Fibroblast of skin of scalp (primary cell): Measurements from ENCODE around the gene CES2.
"Not testable (repeated sequence)": the region's sequence is repeated elsewhere in the genome, so short reads cannot be mapped to it uniquely, and the experiment has no call there.

Experiments used
- DNase-seq: peaks from one replicate; pipeline ENCODE4 v3.0.0-alpha.2; 2013

Gene CES2

DNA sequence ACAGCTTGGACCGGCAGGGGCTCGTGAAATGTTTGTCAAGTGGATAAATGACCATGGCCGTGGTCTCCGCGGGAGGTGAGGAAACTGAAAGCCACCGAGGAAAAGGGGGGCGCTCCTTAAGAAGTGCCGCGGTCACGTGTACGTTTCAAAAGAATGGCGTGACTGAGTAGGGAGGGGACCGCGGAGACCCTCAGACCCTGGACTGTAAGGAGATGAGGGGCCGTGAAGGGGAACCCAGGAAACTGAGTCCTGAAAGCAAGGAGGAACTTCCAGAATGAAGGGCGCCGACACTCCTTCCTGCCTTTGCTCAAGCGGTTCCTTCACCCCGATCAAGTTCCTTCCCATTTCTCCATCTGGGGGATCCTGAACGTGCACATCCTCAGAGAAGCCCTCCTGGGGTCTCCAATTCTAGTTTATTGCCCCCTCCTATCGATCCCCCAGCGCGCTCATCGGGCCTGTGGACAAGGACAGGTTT is 440 bp upstream of the CES2 start:
- not testable (repeated sequence) for DNase-seq

- DNase-seq = no peak
These were observed 1.1 kb downstream of the CES2 start for GRCh38 chr16:66936462-66936861.

DNA sequence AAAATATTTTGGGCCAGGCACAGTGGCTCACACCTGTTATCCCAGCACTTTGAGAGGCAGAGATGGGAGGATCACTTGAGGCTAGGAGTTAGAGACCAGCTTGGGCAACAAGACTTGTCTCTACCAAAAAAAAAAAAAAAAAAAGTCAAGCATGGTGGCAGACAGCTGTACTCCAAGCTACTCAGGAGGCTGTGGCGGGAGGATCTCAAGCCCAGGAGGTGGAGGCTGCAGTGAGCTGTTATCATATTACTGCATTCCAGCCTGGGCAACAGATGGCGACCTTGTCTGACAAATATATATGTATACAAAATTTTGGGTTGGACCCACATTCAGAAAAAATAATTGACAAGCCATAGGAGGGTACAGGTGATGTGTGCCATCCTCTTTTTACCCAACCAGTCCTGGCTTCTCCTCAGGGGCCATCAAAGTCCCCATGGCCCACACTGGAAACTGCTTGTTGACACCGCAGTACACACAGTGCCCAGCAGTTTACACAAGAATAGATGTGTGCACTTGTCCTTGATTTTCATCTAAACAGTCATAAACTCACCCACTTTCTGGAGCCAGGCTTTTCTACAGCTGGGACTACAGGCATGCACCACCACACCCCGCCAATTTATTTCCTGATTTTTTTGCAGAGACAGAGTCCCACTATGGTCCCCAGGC is 1.7 kb downstream of the CES2 start:
- DNase-seq = no peak

DNA sequence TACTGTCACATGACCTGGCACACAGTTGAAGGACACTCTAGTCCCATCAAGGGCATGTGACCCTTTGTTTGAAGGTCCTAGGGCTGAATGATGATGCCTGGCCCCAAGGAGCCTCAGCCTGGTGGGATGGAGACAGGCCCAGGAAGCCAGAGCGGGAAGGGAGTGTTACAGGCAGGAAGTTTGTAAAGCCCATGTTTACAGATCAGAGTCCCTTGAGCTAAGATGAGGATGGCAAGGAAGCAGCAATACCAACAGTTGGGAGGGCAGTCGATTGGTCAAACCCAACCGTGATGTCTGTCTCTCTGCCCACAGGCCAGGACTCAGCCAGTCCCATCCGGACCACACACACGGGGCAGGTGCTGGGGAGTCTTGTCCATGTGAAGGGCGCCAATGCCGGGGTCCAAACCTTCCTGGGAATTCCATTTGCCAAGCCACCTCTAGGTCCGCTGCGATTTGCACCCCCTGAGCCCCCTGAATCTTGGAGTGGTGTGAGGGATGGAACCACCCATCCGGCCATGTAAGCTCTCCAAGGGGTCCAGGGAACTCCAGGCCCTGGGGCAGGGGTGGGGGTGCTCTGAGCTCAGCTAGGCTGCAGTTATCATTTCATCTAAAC is 2.5 kb downstream of the CES2 start:
- DNase-seq = no peak

GRCh38 chr16:66939366-66939765 is 4.0 kb downstream of the CES2 start:
- DNase-seq = no peak

- DNase-seq = no peak
These were observed 4.9 kb downstream of the CES2 start for GRCh38 chr16:66940236-66940635.

DNA sequence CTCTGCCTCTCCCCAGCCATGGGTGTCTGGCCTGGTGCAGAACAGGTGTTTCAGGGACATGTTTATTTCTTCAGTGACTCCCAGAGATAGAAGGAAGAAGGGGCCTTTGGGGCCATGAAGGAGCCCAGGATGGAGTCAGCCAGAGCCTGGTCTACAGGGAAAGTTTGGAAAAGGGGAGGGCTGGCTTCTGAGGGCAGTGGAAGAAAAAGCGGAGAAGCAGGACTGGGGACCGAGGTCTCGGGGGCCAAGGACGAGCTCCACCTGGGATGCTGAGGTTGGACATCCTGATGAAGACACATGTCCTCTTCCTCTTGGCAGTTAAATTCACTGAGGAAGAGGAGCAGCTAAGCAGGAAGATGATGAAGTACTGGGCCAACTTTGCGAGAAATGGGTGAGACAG is 7.7 kb downstream of the CES2 start:
- DNase-seq = no peak

GRCh38 chr16:66943426-66944053 is 8.2 kb downstream of the CES2 start:
- no peak for DNase-seq

DNA sequence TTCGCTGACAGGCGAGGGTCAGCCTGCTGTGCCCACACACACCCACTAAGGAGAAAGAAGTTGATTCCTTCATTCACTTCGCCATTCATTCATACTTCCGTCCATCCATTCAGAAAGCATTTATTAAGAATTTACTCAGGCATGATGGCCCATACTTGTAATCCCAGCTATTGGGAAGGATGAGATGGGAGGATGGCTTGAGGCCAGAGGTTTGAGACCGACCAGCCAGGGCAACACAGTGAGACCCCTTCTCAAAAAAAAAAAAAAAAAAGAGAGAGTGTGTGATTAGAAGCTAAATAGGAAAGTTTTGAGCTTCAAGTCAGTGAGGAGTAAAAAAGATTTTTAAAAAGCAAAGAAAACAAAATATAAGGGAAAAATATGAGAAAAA is 8.7 kb downstream of the CES2 start:
- DNase-seq = no peak

DNA sequence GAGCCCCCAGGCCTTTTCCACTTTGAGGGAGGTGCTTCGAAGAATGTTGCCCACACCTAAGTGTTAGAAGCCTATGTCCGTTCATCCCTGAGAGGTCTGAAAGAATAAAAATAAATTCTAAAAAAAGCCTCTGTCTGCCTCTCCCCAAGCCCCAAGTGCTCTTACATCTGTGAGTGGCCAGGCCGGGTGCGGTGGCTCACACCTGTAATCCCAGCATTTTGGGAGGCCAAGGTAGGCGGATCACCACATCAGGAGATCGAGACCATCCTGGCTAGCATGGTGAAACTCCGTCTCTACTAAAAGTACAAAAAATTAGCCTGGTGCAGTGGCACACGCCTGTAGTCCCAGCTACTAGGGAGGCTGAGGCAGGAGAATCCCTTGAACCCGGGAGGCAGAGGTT is 9.7 kb downstream of the CES2 start:
- DNase-seq = not testable (repeated sequence)

DNA sequence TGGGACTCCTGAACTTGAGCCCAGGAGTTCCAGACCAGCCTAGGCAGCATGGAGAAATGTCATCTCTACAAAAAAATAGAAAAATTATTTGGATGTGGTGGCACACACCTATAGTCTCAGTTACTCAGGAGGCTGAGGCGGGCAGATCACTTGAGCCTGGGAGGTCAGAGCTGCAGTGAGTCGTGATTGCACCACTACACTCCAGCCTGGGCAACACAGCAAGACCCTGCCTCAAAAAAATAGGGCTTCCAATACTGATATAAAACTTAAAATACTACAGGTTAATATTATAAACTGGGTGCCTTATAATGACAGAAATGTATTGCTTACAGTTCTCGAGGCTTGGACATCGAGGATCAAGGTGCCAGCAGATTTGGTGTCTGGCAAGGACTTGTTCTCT is 10.6 kb downstream of the CES2 start:
- DNase-seq = no peak

- no peak for DNase-seq
These were observed 11.2 kb downstream of the CES2 start for GRCh38 chr16:66946541-66946940.

DNA sequence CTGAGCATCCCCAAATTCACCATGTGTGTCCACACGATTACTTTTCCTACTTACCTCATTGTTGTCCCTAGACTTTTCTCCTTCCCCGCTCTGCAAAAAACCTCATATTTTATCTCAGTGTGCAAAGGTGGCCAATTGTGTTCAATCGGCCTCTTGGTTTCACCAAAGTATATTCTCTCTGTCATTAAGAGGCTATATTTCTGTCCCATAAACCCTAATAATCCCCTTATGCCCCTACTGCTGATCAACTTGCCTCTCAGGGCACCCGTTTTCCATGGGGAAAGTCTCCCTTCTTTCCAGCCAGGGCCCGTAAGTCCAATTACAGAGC is 11.6 kb downstream of the CES2 start:
- DNase-seq = no peak

DNA sequence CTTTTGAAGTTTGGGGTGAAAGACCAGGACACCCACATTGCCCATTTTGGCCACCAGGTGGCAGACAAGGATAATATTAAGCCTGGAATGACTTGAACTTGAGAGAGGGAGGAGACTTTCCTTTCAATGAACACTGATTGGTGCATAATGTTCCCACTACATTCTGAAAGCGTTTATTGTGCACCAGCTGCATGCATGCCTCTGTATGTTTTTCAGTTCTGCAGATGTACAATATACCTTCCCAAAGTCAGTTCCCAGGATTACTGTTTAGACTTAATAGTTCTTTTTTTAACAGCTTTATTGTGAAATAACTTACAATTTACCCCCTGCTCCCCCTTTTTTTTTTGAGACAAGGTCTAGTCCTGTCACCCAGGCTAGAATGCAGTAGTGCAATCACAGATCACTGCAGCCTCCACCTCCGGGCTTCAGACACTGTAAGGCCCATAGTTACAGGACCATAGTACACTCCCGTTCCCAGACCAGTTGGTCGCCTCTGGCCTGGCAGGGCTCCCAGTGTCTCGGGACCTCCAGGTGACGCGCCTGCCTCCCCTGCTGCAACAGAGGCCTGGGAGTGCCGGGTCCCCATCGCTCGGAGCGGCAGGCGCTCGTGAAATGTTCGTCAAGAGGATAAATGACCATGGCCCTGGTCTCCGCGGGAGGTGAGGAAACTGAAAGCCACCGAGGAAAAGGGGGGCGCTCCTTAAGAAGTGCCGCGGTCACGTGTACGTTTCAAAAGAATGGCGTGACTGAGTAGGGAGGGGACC is 12.2 kb downstream of the CES2 start:
- DNase-seq = peak; percentile 78

- no peak for DNase-seq
These were observed 13.0 kb downstream of the CES2 start for GRCh38 chr16:66948134-66948836.

- no peak for DNase-seq
These were observed 13.5 kb downstream of the CES2 start for GRCh38 chr16:66948837-66949225.

DNA sequence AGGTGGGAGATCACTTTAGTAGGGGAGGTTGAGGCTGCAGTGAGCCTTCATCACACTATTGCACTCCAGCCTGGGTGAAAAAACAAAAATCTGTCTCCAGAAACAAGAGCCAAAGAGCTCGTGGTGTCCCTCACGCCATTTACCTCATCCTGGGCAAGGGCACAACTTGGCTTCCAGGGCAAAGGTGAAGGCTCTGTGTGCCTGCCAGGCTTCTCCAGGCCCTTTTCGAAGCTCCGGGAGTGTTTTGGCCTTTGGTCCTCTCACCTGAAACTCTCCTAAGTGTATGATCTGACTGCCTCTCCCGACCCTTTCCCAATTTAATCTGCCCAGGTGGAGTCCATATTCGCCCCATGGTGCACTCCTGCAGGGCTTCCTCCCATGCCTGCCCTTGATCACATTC is 14.2 kb downstream of the CES2 start:
- no peak for DNase-seq

- no peak for DNase-seq
These were observed 15.1 kb downstream of the CES2 start for GRCh38 chr16:66950437-66950836.

- no peak for DNase-seq
These were observed 15.9 kb downstream of the CES2 start for GRCh38 chr16:66950971-66951790.

- DNase-seq = no peak
These were observed 17.3 kb downstream of the CES2 start for GRCh38 chr16:66952430-66953110.

GRCh38 chr16:66953462-66954096 is 18.3 kb downstream of the CES2 start:
- no peak for DNase-seq
